HEK293 (cell line): ENCODE data around the gene KLHL17.

Experiments
- FEZF1 ChIP-seq: fragments of 450-650 bp; formaldehyde crosslinking; IDR thresholded peaks from 2 replicates; pipeline ENCODE4 v1.5.1; 2016; ENCODE audit warnings: missing biosample characterization, missing genetic modification characterization
- HOXC10 ChIP-seq: sonication (generic); formaldehyde crosslinking; IDR thresholded peaks from 2 replicates; pipeline ENCODE4 v1.8.1; 2023; ENCODE audit warnings: mild to moderate bottlenecking, missing genetic modification reagents
- KLF1 ChIP-seq: fragments of 450-650 bp; formaldehyde crosslinking; IDR thresholded peaks from 2 replicates; pipeline ENCODE4 v1.5.1; 2016; ENCODE audit warnings: missing biosample characterization, missing genetic modification characterization
- KLF16 ChIP-seq: fragments of 450-650 bp; formaldehyde crosslinking; IDR thresholded peaks from 2 replicates; pipeline ENCODE4 v1.5.1; 2017; ENCODE audit warnings: missing biosample characterization, missing genetic modification characterization
- MYNN ChIP-seq: fragments of 450-650 bp; formaldehyde crosslinking; IDR thresholded peaks from 2 replicates; pipeline ENCODE4 v1.5.1; 2016; ENCODE audit warnings: missing biosample characterization, missing genetic modification characterization, borderline replicate concordance
- PATZ1 ChIP-seq: fragments of 450-650 bp; formaldehyde crosslinking; IDR thresholded peaks from 2 replicates; pipeline ENCODE4 v1.5.1; 2016; ENCODE audit warnings: missing biosample characterization, missing genetic modification characterization
- SETDB1 ChIP-seq: IDR thresholded peaks from one replicate; pipeline ENCODE4 v1.6.1; 2017; ENCODE audit warnings: mild to moderate bottlenecking, low read length, moderate library complexity, mixed read lengths; ENCODE audit not compliant: insufficient read length
- ZBTB1 ChIP-seq: fragments of 450-650 bp; formaldehyde crosslinking; IDR thresholded peaks from 2 replicates; pipeline ENCODE4 v1.5.1; 2016; ENCODE audit warnings: missing biosample characterization, missing genetic modification characterization
- ZBTB10 ChIP-seq: fragments of 450-650 bp; formaldehyde crosslinking; IDR thresholded peaks from 2 replicates; pipeline ENCODE4 v1.5.1; 2016; ENCODE audit warnings: missing biosample characterization, missing genetic modification characterization
- ZBTB26 ChIP-seq: fragments of 450-650 bp; formaldehyde crosslinking; optimal IDR thresholded peaks from 2 replicates; pipeline ENCODE3; 2016; ENCODE audit warnings: missing biosample characterization, mild to moderate bottlenecking, missing genetic modification characterization
- ZBTB7A ChIP-seq: fragments of 450-650 bp; formaldehyde crosslinking; IDR thresholded peaks from 2 replicates; pipeline ENCODE4 v1.5.1; 2016; ENCODE audit warnings: low read depth, missing biosample characterization, missing genetic modification characterization
- ZEB2 ChIP-seq: fragments of 450-650 bp; formaldehyde crosslinking; IDR thresholded peaks from 2 replicates; pipeline ENCODE4 v1.5.1; 2016; ENCODE audit warnings: missing biosample characterization, missing genetic modification characterization
- ZNF112 ChIP-seq: fragments of 450-650 bp; formaldehyde crosslinking; IDR thresholded peaks from 2 replicates; pipeline ENCODE4 v1.5.0; 2017; ENCODE audit warnings: missing biosample characterization, missing genetic modification characterization
- ZNF121 ChIP-seq: fragments of 450-650 bp; formaldehyde crosslinking; IDR thresholded peaks from 2 replicates; pipeline ENCODE4 v1.5.1; 2016; ENCODE audit warnings: missing biosample characterization, missing genetic modification characterization
- ZNF138 ChIP-seq: fragments of 450-650 bp; formaldehyde crosslinking; IDR thresholded peaks from 2 replicates; pipeline ENCODE4 v1.5.1; 2016; ENCODE audit warnings: missing biosample characterization, missing genetic modification characterization, borderline replicate concordance
- ZNF155 ChIP-seq: fragments of 450-650 bp; formaldehyde crosslinking; IDR thresholded peaks from 2 replicates; pipeline ENCODE4 v1.5.1; 2016; ENCODE audit warnings: missing biosample characterization, missing genetic modification characterization
- ZNF157 ChIP-seq: fragments of 450-650 bp; formaldehyde crosslinking; IDR thresholded peaks from 2 replicates; pipeline ENCODE4 v1.5.1; 2016; ENCODE audit warnings: missing biosample characterization, missing genetic modification characterization
- ZNF239 ChIP-seq: fragments of 450-650 bp; formaldehyde crosslinking; IDR thresholded peaks from 2 replicates; pipeline ENCODE4 v1.5.1; 2016; ENCODE audit warnings: missing biosample characterization, missing genetic modification characterization
- ZNF24 ChIP-seq: fragments of 450-650 bp; formaldehyde crosslinking; IDR thresholded peaks from 2 replicates; pipeline ENCODE4 v1.5.1; 2016; ENCODE audit warnings: missing biosample characterization, missing genetic modification characterization
- ZNF311 ChIP-seq: fragments of 450-650 bp; formaldehyde crosslinking; IDR thresholded peaks from 2 replicates; pipeline ENCODE4 v1.5.1; 2017; ENCODE audit warnings: missing biosample characterization, missing genetic modification characterization, borderline replicate concordance
- ZNF366 ChIP-seq: fragments of 450-650 bp; formaldehyde crosslinking; conservative IDR thresholded peaks from 2 replicates; pipeline ENCODE4 v1.5.1; 2016; ENCODE audit warnings: missing biosample characterization, missing genetic modification characterization
- ZNF423 ChIP-seq: fragments of 450-650 bp; formaldehyde crosslinking; IDR thresholded peaks from 2 replicates; pipeline ENCODE4 v1.5.1; 2016; ENCODE audit warnings: missing biosample characterization, missing genetic modification characterization
- ZNF510 ChIP-seq: fragments of 450-650 bp; formaldehyde crosslinking; IDR thresholded peaks from 2 replicates; pipeline ENCODE4 v1.5.1; 2018; ENCODE audit warnings: mild to moderate bottlenecking, missing genetic modification characterization, missing biosample characterization; ENCODE audit not compliant: insufficient replicate concordance
- ZNF530 ChIP-seq: fragments of 450-650 bp; formaldehyde crosslinking; IDR thresholded peaks from 2 replicates; pipeline ENCODE4 v1.5.1; 2016; ENCODE audit warnings: low read depth, missing biosample characterization, missing genetic modification characterization
- ZNF544 ChIP-seq: fragments of 450-650 bp; formaldehyde crosslinking; IDR thresholded peaks from 2 replicates; pipeline ENCODE4 v1.5.0; 2017; ENCODE audit warnings: missing biosample characterization, missing genetic modification characterization
- ZNF571 ChIP-seq: fragments of 450-650 bp; formaldehyde crosslinking; IDR thresholded peaks from 2 replicates; pipeline ENCODE4 v1.5.0; 2017; ENCODE audit warnings: missing biosample characterization, missing genetic modification characterization
- ZNF585B ChIP-seq: fragments of 450-650 bp; formaldehyde crosslinking; IDR thresholded peaks from 2 replicates; pipeline ENCODE4 v1.5.1; 2016; ENCODE audit warnings: missing biosample characterization, missing genetic modification characterization
- ZNF654 ChIP-seq: fragments of 450-650 bp; formaldehyde crosslinking; IDR thresholded peaks from 2 replicates; pipeline ENCODE4 v1.5.1; 2016; ENCODE audit warnings: low read depth, missing biosample characterization, missing genetic modification characterization
- ZNF792 ChIP-seq: fragments of 450-650 bp; formaldehyde crosslinking; IDR thresholded peaks from 2 replicates; pipeline ENCODE4 v1.5.1; 2016; ENCODE audit warnings: missing biosample characterization, missing genetic modification characterization
- ZXDB ChIP-seq: fragments of 450-650 bp; formaldehyde crosslinking; IDR thresholded peaks from 2 replicates; pipeline ENCODE4 v1.5.1; 2016; ENCODE audit warnings: missing biosample characterization, missing genetic modification characterization
- TF ChIP-seq, protein P1 (sequence below): fragments of 450-650 bp; formaldehyde crosslinking; IDR thresholded peaks from 2 replicates; pipeline ENCODE4 v1.5.0; 2017; ENCODE audit warnings: missing biosample characterization, missing genetic modification characterization, borderline replicate concordance
- TF ChIP-seq, protein P2 (sequence below): fragments of 450-650 bp; formaldehyde crosslinking; IDR thresholded peaks from 2 replicates; pipeline ENCODE4 v1.5.1; 2017; ENCODE audit warnings: missing biosample characterization, missing genetic modification characterization

KLHL17 gene

GRCh38 chr1:997993-998744 is 37.8 kb downstream of the KLHL17 start (continued):
- no peak for TF ChIP-seq ZNF112 (tag by site-specific recombination)
- TF ChIP-seq KLF16 (tag by site-specific recombination): 0 out of 2 replicates have a peak, but pooled peaks have one; percentile 43
- TF ChIP-seq HOXC10 (CRISPR knock-in tag): no peak
- TF ChIP-seq ZNF510 (tag by site-specific recombination): no peak
- TF ChIP-seq ZBTB7A: peak; percentile 98
- no peak; the same call in none of the 2 replicates for TF ChIP-seq ZBTB1 (tag by site-specific recombination)
- no peak for TF ChIP-seq ZNF121 (tag by site-specific recombination)
- TF ChIP-seq ZNF654 (tag by site-specific recombination): no peak
- TF ChIP-seq ZNF544 (tag by site-specific recombination): no peak
- no peak for TF ChIP-seq ZNF585B (tag by site-specific recombination)
- TF ChIP-seq ZNF423 (tag by site-specific recombination): peak; percentile 35; the same call in 1 of the 2 replicates
- TF ChIP-seq ZNF571 (tag by site-specific recombination): no peak
- TF ChIP-seq ZNF366 (tag by site-specific recombination): no peak
- TF ChIP-seq ZNF157: no peak
- peak; percentile 94 for TF ChIP-seq KLF1 (tag by site-specific recombination)
- peak; percentile 91 for TF ChIP-seq ZBTB10 (tag by site-specific recombination)
- TF ChIP-seq ZNF138 (tag by site-specific recombination): no peak
- TF ChIP-seq, protein P1, sequence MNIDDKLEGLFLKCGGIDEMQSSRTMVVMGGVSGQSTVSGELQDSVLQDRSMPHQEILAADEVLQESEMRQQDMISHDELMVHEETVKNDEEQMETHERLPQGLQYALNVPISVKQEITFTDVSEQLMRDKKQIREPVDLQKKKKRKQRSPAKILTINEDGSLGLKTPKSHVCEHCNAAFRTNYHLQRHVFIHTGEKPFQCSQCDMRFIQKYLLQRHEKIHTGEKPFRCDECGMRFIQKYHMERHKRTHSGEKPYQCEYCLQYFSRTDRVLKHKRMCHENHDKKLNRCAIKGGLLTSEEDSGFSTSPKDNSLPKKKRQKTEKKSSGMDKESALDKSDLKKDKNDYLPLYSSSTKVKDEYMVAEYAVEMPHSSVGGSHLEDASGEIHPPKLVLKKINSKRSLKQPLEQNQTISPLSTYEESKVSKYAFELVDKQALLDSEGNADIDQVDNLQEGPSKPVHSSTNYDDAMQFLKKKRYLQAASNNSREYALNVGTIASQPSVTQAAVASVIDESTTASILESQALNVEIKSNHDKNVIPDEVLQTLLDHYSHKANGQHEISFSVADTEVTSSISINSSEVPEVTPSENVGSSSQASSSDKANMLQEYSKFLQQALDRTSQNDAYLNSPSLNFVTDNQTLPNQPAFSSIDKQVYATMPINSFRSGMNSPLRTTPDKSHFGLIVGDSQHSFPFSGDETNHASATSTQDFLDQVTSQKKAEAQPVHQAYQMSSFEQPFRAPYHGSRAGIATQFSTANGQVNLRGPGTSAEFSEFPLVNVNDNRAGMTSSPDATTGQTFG (tag by site-specific recombination): no peak
- no peak for TF ChIP-seq ZNF530
- no peak for TF ChIP-seq ZNF311
- no peak; the same call in none of the 2 replicates for TF ChIP-seq ZXDB (tag by site-specific recombination)
- no peak for TF ChIP-seq ZNF239
- no peak for TF ChIP-seq ZNF792 (tag by site-specific recombination)
- peak; percentile 98 for TF ChIP-seq ZEB2 (tag by site-specific recombination)
- no peak for TF ChIP-seq FEZF1 (tag by site-specific recombination)
- TF ChIP-seq, protein P2, sequence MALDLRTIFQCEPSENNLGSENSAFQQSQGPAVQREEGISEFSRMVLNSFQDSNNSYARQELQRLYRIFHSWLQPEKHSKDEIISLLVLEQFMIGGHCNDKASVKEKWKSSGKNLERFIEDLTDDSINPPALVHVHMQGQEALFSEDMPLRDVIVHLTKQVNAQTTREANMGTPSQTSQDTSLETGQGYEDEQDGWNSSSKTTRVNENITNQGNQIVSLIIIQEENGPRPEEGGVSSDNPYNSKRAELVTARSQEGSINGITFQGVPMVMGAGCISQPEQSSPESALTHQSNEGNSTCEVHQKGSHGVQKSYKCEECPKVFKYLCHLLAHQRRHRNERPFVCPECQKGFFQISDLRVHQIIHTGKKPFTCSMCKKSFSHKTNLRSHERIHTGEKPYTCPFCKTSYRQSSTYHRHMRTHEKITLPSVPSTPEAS (tag by site-specific recombination): no peak
- TF ChIP-seq ZBTB26 (tag by site-specific recombination): peak; percentile 89
- TF ChIP-seq PATZ1 (tag by site-specific recombination): peak; percentile 92
- TF ChIP-seq ZNF155: no peak
- no peak for TF ChIP-seq SETDB1
- TF ChIP-seq MYNN (tag by site-specific recombination): no peak
- TF ChIP-seq ZNF24 (tag by site-specific recombination): no peak
